NB4 (cell line): Measurements from ENCODE around the gene RORB.

Source experiments
- DNase-seq: peaks from one replicate; pipeline ENCODE4 v3.0.0; 2010; ENCODE audit warnings: low read depth
- H3K4me3 ChIP-seq: one replicate; pipeline ENCODE4 v1.5.1; 2011; ENCODE audit warnings: mild to moderate bottlenecking, low read depth, low read length, moderate library complexity
- CTCF ChIP-seq: IDR thresholded peaks from one replicate; pipeline ENCODE4 v1.5.1; 2012; ENCODE audit warnings: low read depth, low read length
- MYC ChIP-seq: IDR thresholded peaks from 2 replicates; pipeline ENCODE4 v1.6.1; 2011; ENCODE audit warnings: low read depth, low read length
- POLR2A ChIP-seq: IDR thresholded peaks from 2 replicates; pipeline ENCODE4 v1.6.1; 2011; ENCODE audit warnings: mild to moderate bottlenecking; ENCODE audit not compliant: insufficient read length; ENCODE audit errors: extremely low read depth
- TF ChIP-seq, protein P1 (sequence below): IDR thresholded peaks from 2 replicates; pipeline ENCODE4 v1.6.1; 2011; ENCODE audit warnings: low read depth, low read length

Gene RORB

DNA sequence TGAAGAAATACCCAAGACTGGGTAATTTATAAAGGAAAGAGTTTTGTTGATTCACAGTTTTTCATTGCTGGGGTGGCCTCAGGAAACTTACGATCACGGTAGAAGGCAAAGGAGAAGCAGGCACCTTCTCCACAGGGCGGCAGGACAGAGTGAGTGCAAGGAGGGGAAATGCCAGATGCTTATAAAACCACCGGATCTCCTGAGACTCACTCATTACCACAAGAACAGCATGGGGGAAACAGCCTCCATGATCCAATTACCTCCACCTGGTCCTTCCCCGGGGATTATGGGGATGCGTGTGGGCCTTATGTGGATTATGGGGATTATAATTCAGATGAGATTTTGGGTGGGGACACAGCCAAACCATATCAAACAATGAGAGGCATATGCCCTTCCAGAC is 18.5 kb upstream of the RORB start:
- no peak for DNase-seq
- no peak overlapping the region for H3K4me3 ChIP-seq
- TF ChIP-seq, protein P1, sequence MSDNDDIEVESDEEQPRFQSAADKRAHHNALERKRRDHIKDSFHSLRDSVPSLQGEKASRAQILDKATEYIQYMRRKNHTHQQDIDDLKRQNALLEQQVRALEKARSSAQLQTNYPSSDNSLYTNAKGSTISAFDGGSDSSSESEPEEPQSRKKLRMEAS = no peak
- TF ChIP-seq CTCF (no peak), POLR2A (no peak), MYC (no peak)

GRCh38 chr9:74479711-74480110 is 17.4 kb upstream of the RORB start:
- TF ChIP-seq POLR2A (no peak), CTCF (no peak), MYC (no peak)
- TF ChIP-seq, protein P1 = no peak
- H3K4me3 ChIP-seq = no peak overlapping the region
- no peak for DNase-seq

DNA sequence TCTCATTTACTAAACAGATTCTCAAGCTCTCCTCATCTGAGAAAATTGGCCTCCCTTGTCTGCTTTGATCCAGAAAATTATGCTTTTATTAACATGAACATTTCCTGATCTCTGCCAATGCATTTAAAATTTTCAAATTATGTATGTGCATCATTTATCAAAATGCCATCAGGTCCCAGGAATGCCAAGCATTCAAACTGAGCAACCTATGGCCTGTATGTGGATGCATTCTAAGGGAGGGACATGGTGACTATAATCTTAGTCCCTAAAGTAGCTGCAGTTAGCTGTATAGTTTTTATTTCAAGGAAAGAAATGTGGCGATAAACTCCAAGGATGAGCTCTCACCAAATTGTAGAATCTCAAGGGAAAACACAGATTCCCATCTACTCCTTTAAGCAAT is 9.7 kb upstream of the RORB start:
- no peak for DNase-seq
- no peak overlapping the region for H3K4me3 ChIP-seq
- no peak for TF ChIP-seq POLR2A
- TF ChIP-seq, protein P1 = no peak
- TF ChIP-seq CTCF = no peak
- TF ChIP-seq MYC = no peak

- DNase-seq = no peak
- no peak overlapping the region for H3K4me3 ChIP-seq
- TF ChIP-seq POLR2A = no peak
Measured at GRCh38 chr9:74493512-74493911, 3.6 kb upstream of the RORB start.

DNA sequence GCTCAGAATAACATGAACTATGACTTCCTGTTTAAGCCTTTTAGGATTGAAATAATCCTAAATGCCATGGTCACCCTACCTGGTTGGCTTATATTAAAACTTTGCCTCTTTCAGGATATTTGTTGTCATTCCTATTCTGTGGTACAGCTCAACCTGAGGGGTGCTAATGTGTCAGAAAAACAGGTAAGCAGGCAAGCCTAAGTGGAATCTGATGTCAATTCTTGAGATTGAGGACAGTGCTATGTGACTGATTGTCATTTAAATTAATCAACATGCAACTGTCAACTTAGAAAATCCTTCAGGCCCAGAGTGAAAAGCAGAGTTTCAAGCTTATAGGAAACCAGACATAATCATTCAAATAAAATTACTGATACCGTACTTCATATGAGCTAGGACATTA is 2.6 kb upstream of the RORB start:
- H3K4me3 ChIP-seq = no peak overlapping the region
- TF ChIP-seq POLR2A = no peak
- no peak for TF ChIP-seq CTCF
- no peak for TF ChIP-seq MYC
- TF ChIP-seq, protein P1 = no peak
- no peak for DNase-seq

DNA sequence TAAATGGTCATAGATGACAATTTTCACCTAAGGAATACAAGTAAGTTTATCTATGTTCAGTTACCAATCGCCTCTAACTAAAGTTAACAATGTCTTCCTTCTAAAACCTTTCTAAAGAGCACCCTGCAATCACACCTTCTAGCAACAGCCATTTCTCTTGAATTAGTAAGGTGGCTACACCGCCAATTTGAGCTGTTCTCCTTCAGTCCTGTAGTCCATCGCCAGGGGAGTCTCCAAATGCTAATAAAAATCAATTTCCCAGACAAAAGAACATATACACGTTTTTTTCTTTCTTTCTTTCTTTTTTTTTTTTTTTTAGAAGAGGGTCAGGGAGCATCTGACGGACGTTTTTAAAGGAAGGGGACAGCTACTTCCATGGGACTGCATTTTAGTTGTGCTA is 729 bp upstream of the RORB start:
- no peak overlapping the region for H3K4me3 ChIP-seq
- no peak for TF ChIP-seq CTCF
- no peak for TF ChIP-seq POLR2A
- TF ChIP-seq, protein P1 = no peak
- TF ChIP-seq MYC = no peak
- no peak for DNase-seq
